Measurements from ENCODE around the gene SNRNP35.
A peak's percentile ranks its signal among the peaks of the same experiment; 100 is the strongest.
"Not testable (repeated sequence)": the region's sequence is repeated elsewhere in the genome, so short reads cannot be mapped to it uniquely, and the experiment has no call there.

The SNRNP35 gene

DNA sequence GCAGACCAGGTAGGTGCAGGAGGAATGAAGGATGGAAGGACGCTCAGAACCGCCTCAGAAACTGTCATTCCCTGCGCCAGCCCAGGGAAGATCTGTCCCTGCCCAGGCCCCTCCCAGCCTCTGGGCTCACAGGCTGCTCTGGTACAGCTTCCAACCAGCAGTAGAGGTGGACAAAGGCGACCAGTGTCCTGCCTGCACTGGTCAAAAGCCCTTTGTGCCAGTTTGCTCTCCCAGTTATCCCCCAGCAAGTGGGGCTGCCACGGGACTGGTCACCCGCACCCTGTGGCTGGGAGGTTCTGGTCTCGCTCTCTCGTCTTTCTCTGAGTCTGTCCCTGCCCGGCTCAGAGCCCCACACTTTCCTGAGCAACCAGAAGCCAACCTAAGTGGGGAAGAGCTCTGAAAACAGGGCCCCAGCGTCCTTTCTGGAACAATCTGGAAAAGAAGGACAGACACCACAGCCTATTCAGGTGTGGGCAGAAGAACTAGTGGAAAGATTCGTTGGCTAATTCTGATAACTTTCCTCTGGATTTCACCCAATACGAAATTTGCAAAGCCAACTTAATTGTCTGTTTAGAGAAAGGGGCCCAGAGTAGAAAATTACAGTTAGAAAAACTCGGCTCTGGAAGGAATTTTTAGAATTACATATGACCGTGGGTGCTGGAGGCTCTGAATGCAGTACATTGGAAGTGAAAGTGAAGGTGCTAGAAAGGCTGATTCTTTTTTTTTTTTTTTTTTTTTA is 21.7 kb downstream of the SNRNP35 start:
- TF ChIP-seq, protein P1, sequence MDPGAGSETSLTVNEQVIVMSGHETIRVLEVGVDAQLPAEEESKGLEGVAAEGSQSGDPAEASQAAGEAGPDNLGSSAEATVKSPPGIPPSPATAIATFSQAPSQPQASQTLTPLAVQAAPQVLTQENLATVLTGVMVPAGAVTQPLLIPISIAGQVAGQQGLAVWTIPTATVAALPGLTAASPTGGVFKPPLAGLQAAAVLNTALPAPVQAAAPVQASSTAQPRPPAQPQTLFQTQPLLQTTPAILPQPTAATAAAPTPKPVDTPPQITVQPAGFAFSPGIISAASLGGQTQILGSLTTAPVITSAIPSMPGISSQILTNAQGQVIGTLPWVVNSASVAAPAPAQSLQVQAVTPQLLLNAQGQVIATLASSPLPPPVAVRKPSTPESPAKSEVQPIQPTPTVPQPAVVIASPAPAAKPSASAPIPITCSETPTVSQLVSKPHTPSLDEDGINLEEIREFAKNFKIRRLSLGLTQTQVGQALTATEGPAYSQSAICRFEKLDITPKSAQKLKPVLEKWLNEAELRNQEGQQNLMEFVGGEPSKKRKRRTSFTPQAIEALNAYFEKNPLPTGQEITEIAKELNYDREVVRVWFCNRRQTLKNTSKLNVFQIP (CRISPR knock-in tag; IDR thresholded peaks at IDR 0.05; ENCODE audit: borderline replicate concordance, low read depth): no peak
- TF ChIP-seq PPARA (CRISPR knock-in tag; IDR thresholded peaks at IDR 0.05; ENCODE audit: borderline replicate concordance): no peak
- no peak for TF ChIP-seq CSDC2 (CRISPR knock-in tag; IDR thresholded peaks at IDR 0.05)
- no peak for TF ChIP-seq ZFP3 (CRISPR knock-in tag; IDR thresholded peaks at IDR 0.05)
- TF ChIP-seq ZFP30 (CRISPR knock-in tag; IDR thresholded peaks at IDR 0.05): no peak
- TF ChIP-seq ESRRG (CRISPR knock-in tag; IDR thresholded peaks at IDR 0.05): no peak
- no peak for TF ChIP-seq ZNF8 (CRISPR knock-in tag; IDR thresholded peaks at IDR 0.05)
- no peak for TF ChIP-seq ZNF565 (CRISPR knock-in tag; conservative IDR thresholded peaks at IDR 0.05; ENCODE audit: low read depth)
- no peak for TF ChIP-seq BACH2 (CRISPR knock-in tag; IDR thresholded peaks at IDR 0.05; ENCODE audit: borderline replicate concordance)
- TF ChIP-seq TCF4 (CRISPR knock-in tag; IDR thresholded peaks at IDR 0.05; ENCODE audit: borderline replicate concordance): no peak
- no peak for TF ChIP-seq ZC3H10 (CRISPR knock-in tag; IDR thresholded peaks at IDR 0.05)
- ATAC-seq: peak; percentile 8; the same call in 1 of the 3 replicates

DNA sequence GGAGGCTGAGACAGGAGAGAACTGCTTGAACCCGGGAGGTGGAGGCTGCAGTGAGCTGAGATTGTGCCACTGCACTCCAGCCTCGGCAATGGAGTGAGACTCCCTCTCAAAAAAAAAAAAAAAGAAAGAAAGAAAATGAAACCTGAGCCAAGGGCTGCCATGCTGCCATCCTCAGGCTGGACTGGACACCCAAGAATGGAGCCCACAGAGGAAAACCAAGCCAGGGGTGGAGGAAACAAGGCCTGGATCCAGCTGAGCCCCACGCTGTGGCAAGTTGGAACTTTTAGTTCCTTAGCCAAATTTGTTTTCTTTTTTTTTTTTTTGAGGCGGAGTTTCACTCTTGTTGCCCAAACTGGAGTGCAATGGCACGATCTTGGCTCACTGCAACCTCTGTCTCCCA is 23.3 kb downstream of the SNRNP35 start:
- ATAC-seq: not testable (repeated sequence)

DNA sequence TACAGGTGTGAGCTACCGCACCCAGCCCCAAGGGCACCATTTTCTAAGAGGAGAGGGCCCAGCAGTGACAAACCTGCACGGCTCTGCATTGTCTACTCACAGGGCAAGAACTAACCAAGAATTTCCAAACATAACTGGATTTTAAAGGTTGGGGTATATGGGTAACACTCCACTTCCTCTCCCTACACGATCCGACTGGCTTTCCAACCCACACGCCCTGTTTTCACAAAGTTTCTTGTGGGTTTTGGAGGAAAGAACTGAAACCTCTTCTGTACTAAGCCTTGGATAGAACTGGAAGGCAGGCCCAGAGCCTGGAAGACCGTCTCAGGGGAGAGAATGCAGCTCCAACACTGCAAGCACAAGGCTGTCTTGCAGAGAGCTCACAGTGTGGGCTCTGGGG is 24.9 kb downstream of the SNRNP35 start:
- ATAC-seq: no peak
- no peak for TF ChIP-seq TCF4 (CRISPR knock-in tag; IDR thresholded peaks at IDR 0.05; ENCODE audit: borderline replicate concordance)

DNA sequence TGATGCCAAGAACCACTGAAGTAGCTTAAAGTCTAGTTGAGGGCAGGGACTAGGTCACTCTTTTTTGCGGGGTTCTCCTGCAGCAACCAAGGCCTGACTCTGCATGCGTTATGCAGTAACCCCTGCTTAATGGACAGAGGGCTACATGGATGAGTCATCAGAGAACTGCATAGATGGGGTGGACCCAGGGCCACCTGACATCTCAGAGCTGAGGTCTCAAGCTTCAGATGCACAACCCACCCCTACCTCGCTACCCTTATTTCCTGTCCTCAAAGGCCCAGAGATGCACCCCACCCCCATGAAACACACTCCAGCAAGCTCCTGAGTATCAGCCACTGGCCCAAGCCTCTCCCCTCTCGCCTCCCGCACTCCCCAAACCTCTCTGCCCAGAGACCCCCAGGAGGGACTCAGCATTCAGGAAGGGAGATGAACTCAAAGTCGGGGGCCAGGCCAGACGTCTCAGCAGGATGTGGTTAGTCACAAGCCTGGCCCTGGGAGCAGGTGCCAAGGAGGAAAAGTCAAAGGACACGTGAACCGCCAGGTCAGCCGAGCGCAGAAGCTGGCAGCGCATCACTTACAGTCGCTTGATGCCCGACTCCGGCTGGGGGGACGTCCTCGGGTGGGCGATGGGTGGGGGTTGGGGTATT is 25.8 kb downstream of the SNRNP35 start:
- no peak for ATAC-seq
- TF ChIP-seq, protein P1 (CRISPR knock-in tag; IDR thresholded peaks at IDR 0.05; ENCODE audit: borderline replicate concordance, low read depth): no peak
- TF ChIP-seq BACH2 (CRISPR knock-in tag; IDR thresholded peaks at IDR 0.05; ENCODE audit: borderline replicate concordance): no peak
- TF ChIP-seq, protein P2, sequence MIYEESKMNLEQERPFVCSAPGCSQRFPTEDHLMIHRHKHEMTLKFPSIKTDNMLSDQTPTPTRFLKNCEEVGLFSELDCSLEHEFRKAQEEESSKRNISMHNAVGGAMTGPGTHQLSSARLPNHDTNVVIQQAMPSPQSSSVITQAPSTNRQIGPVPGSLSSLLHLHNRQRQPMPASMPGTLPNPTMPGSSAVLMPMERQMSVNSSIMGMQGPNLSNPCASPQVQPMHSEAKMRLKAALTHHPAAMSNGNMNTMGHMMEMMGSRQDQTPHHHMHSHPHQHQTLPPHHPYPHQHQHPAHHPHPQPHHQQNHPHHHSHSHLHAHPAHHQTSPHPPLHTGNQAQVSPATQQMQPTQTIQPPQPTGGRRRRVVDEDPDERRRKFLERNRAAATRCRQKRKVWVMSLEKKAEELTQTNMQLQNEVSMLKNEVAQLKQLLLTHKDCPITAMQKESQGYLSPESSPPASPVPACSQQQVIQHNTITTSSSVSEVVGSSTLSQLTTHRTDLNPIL (CRISPR knock-in tag; IDR thresholded peaks at IDR 0.05; ENCODE audit: low read depth): no peak
- TF ChIP-seq, protein P3, sequence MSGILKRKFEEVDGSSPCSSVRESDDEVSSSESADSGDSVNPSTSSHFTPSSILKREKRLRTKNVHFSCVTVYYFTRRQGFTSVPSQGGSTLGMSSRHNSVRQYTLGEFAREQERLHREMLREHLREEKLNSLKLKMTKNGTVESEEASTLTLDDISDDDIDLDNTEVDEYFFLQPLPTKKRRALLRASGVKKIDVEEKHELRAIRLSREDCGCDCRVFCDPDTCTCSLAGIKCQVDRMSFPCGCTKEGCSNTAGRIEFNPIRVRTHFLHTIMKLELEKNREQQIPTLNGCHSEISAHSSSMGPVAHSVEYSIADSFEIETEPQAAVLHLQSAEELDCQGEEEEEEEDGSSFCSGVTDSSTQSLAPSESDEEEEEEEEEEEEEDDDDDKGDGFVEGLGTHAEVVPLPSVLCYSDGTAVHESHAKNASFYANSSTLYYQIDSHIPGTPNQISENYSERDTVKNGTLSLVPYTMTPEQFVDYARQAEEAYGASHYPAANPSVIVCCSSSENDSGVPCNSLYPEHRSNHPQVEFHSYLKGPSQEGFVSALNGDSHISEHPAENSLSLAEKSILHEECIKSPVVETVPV (CRISPR knock-in tag; IDR thresholded peaks at IDR 0.05): no peak
- no peak for TF ChIP-seq ESRRG (CRISPR knock-in tag; IDR thresholded peaks at IDR 0.05)
- TF ChIP-seq OSR1 (CRISPR knock-in tag; IDR thresholded peaks at IDR 0.05): no peak
- TF ChIP-seq ZC3H10 (CRISPR knock-in tag; IDR thresholded peaks at IDR 0.05): no peak
- TF ChIP-seq ZFP30 (CRISPR knock-in tag; IDR thresholded peaks at IDR 0.05): no peak
- TF ChIP-seq SNAI2 (CRISPR knock-in tag; IDR thresholded peaks at IDR 0.05): no peak
- TF ChIP-seq ZFP3 (CRISPR knock-in tag; IDR thresholded peaks at IDR 0.05): no peak
- TF ChIP-seq ARNTL (CRISPR knock-in tag; IDR thresholded peaks at IDR 0.05; ENCODE audit: borderline replicate concordance, low read depth): no peak
- no peak for TF ChIP-seq GLIS3 (CRISPR knock-in tag; IDR thresholded peaks at IDR 0.05)
- TF ChIP-seq TCF4 (CRISPR knock-in tag; IDR thresholded peaks at IDR 0.05; ENCODE audit: borderline replicate concordance): no peak
- TF ChIP-seq RARB (CRISPR knock-in tag; IDR thresholded peaks at IDR 0.05): no peak
- TF ChIP-seq, protein P4, sequence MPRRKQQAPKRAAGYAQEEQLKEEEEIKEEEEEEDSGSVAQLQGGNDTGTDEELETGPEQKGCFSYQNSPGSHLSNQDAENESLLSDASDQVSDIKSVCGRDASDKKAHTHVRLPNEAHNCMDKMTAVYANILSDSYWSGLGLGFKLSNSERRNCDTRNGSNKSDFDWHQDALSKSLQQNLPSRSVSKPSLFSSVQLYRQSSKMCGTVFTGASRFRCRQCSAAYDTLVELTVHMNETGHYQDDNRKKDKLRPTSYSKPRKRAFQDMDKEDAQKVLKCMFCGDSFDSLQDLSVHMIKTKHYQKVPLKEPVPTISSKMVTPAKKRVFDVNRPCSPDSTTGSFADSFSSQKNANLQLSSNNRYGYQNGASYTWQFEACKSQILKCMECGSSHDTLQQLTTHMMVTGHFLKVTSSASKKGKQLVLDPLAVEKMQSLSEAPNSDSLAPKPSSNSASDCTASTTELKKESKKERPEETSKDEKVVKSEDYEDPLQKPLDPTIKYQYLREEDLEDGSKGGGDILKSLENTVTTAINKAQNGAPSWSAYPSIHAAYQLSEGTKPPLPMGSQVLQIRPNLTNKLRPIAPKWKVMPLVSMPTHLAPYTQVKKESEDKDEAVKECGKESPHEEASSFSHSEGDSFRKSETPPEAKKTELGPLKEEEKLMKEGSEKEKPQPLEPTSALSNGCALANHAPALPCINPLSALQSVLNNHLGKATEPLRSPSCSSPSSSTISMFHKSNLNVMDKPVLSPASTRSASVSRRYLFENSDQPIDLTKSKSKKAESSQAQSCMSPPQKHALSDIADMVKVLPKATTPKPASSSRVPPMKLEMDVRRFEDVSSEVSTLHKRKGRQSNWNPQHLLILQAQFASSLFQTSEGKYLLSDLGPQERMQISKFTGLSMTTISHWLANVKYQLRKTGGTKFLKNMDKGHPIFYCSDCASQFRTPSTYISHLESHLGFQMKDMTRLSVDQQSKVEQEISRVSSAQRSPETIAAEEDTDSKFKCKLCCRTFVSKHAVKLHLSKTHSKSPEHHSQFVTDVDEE (CRISPR knock-in tag; IDR thresholded peaks at IDR 0.05): no peak
- TF ChIP-seq PPARA (CRISPR knock-in tag; IDR thresholded peaks at IDR 0.05; ENCODE audit: borderline replicate concordance): no peak
